ACC112 (cell line): ENCODE results near the gene GUCA2A.
A peak's percentile ranks its signal among the peaks of the same experiment; 100 is the strongest.
"Not testable (repeated sequence)": the region's sequence is repeated elsewhere in the genome, so short reads cannot be mapped to it uniquely, and the experiment has no call there.

Source experiments
- H2AFZ ChIP-seq: fragments of 200-600 bp; sonication (generic); one replicate; pipeline ENCODE4 v1.6.0; 2017; ENCODE audit warnings: antibody characterized with exemption, low read length; ENCODE audit not compliant: unreplicated experiment
- H3K27ac ChIP-seq: fragments of 200-600 bp; sonication (generic); 2 replicates; pipeline ENCODE4 v1.5.1; 2014; ENCODE audit warnings: low read depth, mild to moderate bottlenecking, antibody characterized with exemption, low read length, moderate library complexity
- H3K27me3 ChIP-seq: fragments of 200-600 bp; sonication (generic); 2 replicates; pipeline ENCODE4 v1.6.1; 2014; ENCODE audit warnings: mild to moderate bottlenecking, antibody characterized with exemption, low read length, moderate library complexity, mixed read lengths; ENCODE audit not compliant: insufficient read depth
- H3K36me3 ChIP-seq: fragments of 200-600 bp; sonication (generic); 2 replicates; pipeline ENCODE4 v1.6.1; 2016; ENCODE audit warnings: mild to moderate bottlenecking, antibody characterized with exemption, low read length, moderate library complexity, mixed read lengths; ENCODE audit not compliant: insufficient read depth
- H3K4me1 ChIP-seq: fragments of 200-600 bp; sonication (generic); one replicate; pipeline ENCODE4 v1.6.1; 2016; ENCODE audit warnings: low read length, mixed read lengths; ENCODE audit not compliant: insufficient read depth, unreplicated experiment, control insufficient read depth
- H3K4me3 ChIP-seq: fragments of 200-600 bp; sonication (generic); 2 replicates; pipeline ENCODE4 v1.5.1; 2014; ENCODE audit warnings: mild to moderate bottlenecking, low read depth, low read length
- H3K79me2 ChIP-seq: fragments of 200-600 bp; sonication (generic); one replicate; pipeline ENCODE4 v1.6.0; 2016; ENCODE audit warnings: low read length; ENCODE audit not compliant: control insufficient read depth, unreplicated experiment, insufficient read depth

The GUCA2A gene, protein sequence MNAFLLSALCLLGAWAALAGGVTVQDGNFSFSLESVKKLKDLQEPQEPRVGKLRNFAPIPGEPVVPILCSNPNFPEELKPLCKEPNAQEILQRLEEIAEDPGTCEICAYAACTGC

DNA sequence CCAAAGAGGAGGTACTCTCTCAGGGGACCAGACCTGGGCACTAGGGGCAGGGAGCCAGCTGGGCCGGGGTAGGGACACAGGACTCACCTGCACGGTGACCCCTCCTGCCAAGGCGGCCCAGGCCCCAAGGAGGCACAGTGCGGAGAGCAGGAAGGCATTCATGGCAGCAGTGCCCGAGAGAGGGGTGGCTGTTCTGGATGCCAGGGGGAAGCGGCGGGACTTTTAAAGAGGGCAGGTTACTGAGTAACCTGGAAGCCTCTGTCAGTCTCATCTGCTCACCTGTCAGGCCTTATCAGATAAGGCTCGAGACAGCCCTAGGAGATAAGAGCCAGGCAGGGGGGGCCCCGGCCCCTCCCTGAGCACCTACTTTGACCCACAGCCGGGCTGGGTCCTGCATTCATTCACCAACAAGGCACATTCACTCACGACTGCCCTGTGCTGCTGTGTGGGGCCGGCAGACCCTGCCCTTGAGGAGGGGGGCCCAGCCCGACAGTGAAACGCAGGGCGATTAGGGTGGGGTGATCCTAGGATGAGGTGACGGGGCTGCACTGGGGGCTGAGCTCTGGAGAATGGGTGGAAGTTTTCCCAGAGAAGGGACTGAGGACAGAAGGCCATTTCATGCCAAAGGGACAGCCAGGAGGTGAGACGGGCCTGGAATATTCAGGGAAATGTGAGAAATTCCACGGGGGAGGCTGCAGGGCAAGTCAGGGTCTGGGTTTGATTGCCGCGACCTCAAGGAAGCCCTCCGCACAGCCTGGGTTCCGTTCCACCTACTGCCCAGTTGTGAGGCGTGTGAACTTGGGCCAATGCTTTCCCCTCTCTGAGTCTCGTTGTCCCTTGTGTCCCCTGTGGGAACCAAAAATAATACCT is at the start of gene GUCA2A:
Gene GUCA2A, minus strand, starts transcription at position 195 of the 870 bp plus-strand sequence. Its CDS starts 33 bp downstream, at position 162.
- Histone ChIP-seq H3K36me3 (no peaks in the 10 kb centered on the region), H3K4me3 (no peak within 1 kb of the TSS), H2AFZ (no peak within 1 kb of the TSS), H3K4me1 (peaks cover 6% of the 10 kb centered on the region), H3K27ac (no peak within 1 kb of the TSS), H3K79me2 (no peaks in the 10 kb centered on the region), H3K27me3 (peaks cover 28% of the 10 kb centered on the region)

GRCh38 chr1:42211224-42211623 is 46.7 kb upstream of the GUCA2A start:
- Histone ChIP-seq H3K27ac (peak overlapping the region; percentile 7; the same call in 1 of the 2 replicates), H3K36me3 (peaks cover 8% of the 10 kb centered on the region), H3K79me2 (peaks cover 49% of the 10 kb centered on the region), H3K4me1 (peaks cover 38% of the 10 kb centered on the region), H3K4me3 (no peak overlapping the region), H3K27me3 (no peaks in the 10 kb centered on the region), H2AFZ (no peak overlapping the region)

DNA sequence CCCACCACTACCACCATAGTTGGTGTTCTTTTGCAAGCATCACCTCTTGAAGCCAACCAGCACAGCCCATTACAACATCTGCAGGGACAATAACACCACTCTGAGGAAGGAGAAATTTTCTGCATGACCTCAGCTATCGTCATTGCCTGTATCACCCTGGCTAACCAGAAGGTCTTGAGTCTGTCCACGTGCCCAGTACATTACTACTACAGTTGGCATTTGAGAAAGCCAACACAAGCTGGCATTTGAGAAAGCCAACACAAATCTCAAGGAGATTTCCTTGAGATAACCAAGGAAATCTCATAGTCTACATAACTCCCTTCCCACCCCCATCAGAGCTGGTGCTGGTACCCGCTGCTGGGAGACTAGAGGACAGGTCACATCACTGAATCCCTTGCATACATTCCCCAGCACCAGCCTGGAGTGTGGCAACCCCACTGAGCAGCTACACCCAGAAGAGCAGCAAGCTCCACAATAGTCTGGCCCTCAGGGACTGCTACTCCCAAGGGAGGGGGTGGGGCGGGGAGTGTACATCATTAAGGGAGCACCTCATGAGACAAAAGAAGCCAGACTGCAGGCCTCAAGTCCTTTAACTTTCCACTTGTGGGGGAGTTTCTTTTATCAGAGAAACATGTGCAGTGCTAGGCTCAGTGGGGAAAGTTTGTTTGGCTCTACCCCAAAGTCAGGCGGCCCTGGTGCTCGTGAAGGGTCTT is 46.0 kb upstream of the GUCA2A start:
- Histone ChIP-seq H3K79me2 (peaks cover 49% of the 10 kb centered on the region), H3K36me3 (peaks cover 8% of the 10 kb centered on the region), H3K27me3 (no peaks in the 10 kb centered on the region), H3K4me3 (no peak overlapping the region), H2AFZ (no peak overlapping the region), H3K27ac (peak overlapping the region; percentile 7; the same call in 1 of the 2 replicates), H3K4me1 (peaks cover 38% of the 10 kb centered on the region)

GRCh38 chr1:42209526-42210251 is 45.1 kb upstream of the GUCA2A start:
- Histone ChIP-seq H3K36me3 (peaks cover 12% of the 10 kb centered on the region), H3K27me3 (no peaks in the 10 kb centered on the region), H3K27ac (no peak overlapping the region), H3K4me3 (no peak overlapping the region), H3K79me2 (peaks cover 49% of the 10 kb centered on the region), H3K4me1 (peaks cover 31% of the 10 kb centered on the region), H2AFZ (no peak overlapping the region)

GRCh38 chr1:42206930-42207329 is 42.4 kb upstream of the GUCA2A start:
- Histone ChIP-seq H3K4me1 (peaks cover 17% of the 10 kb centered on the region), H3K79me2 (peaks cover 31% of the 10 kb centered on the region), H3K36me3 (peaks cover 15% of the 10 kb centered on the region)
- H3K27ac ChIP-seq, H2AFZ ChIP-seq, H3K27me3 ChIP-seq, H3K4me3 ChIP-seq: not testable (repeated sequence)

DNA sequence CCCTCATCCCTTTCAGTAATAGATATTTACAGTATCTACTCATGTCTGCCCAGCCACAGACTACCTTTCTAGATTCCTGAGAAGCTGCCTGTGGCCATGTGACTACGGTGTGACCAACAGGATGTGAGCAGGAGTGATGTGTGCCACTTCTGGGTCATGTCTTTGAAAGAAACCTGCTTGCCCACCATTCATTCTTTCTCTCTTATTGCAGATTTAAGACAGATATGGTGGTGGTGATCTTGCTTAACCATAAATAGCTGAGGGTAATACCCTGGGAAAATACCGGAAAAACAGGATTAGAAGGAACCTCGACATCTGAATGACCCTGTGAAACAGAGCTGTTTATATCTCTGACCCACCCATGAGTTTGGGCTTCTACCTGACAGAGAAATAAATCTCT is 41.6 kb upstream of the GUCA2A start:
- H3K79me2 ChIP-seq: peaks cover 27% of the 10 kb centered on the region
- peaks cover 12% of the 10 kb centered on the region for H3K4me1 ChIP-seq
- no peak overlapping the region for H3K4me3 ChIP-seq
- no peaks in the 10 kb centered on the region for H3K27me3 ChIP-seq
- H3K27ac ChIP-seq: no peak overlapping the region
- no peak overlapping the region for H2AFZ ChIP-seq
- H3K36me3 ChIP-seq: peaks cover 20% of the 10 kb centered on the region

GRCh38 chr1:42201986-42202385 is 37.4 kb upstream of the GUCA2A start:
- H3K27ac ChIP-seq: no peak overlapping the region
- no peaks in the 10 kb centered on the region for H3K79me2 ChIP-seq
- no peaks in the 10 kb centered on the region for H3K27me3 ChIP-seq
- peaks cover 34% of the 10 kb centered on the region for H3K36me3 ChIP-seq
- no peaks in the 10 kb centered on the region for H3K4me1 ChIP-seq
- H2AFZ ChIP-seq: no peak overlapping the region
- no peak overlapping the region for H3K4me3 ChIP-seq

DNA sequence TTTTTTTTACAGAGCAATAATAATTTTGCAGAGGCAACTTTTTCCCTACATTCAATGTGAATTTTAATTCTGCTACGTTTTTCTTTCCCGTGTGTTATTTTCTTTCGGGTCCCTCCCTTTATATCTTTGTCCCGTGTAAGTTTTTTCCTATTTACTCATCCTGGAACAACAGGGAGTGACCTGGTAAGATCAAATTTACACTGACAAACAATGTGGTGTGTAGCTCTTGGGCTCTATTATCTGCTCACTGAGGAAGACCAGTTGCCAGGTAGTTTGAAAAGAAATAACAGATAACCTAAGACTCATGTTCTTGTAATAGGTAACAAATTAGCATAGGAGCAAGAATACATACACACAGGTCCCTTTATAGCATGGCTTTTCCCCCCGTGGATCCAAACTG is 33.7 kb upstream of the GUCA2A start:
- H2AFZ ChIP-seq: no peak overlapping the region
- H3K27ac ChIP-seq: no peak overlapping the region
- no peak overlapping the region for H3K4me3 ChIP-seq
- H3K4me1 ChIP-seq: no peaks in the 10 kb centered on the region
- H3K79me2 ChIP-seq: no peaks in the 10 kb centered on the region
- peaks cover 47% of the 10 kb centered on the region for H3K36me3 ChIP-seq
- H3K27me3 ChIP-seq: no peaks in the 10 kb centered on the region

GRCh38 chr1:42195841-42196240 is 31.3 kb upstream of the GUCA2A start:
- no peaks in the 10 kb centered on the region for H3K4me1 ChIP-seq
- no peak overlapping the region for H3K27ac ChIP-seq
- H3K27me3 ChIP-seq: no peaks in the 10 kb centered on the region
- H3K36me3 ChIP-seq: peaks cover 35% of the 10 kb centered on the region
- no peak overlapping the region for H2AFZ ChIP-seq
- H3K79me2 ChIP-seq: no peaks in the 10 kb centered on the region
- no peak overlapping the region for H3K4me3 ChIP-seq

DNA sequence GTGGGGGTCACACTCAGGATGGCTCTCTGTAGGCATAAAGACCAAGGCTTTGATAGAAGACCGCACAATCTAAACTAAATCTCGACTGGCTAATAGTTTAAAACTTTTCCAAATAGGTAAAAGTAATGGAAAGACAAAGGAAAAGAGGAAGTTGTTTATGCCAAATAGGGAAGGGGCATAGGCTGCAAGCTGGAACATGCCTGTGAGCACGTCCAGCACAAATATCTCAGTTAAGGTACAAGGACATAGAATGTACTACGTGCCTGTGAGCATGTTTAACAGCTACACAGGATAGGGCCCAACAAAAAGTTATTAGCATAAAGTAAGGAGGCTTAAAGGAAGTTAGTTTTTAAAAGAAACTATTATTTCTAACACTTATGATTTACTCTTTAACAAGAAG is 27.6 kb upstream of the GUCA2A start:
- Histone ChIP-seq H3K36me3 (peaks cover 45% of the 10 kb centered on the region), H3K4me3 (no peak overlapping the region), H3K27ac (no peak overlapping the region), H3K4me1 (no peaks in the 10 kb centered on the region), H2AFZ (no peak overlapping the region), H3K79me2 (no peaks in the 10 kb centered on the region), H3K27me3 (no peaks in the 10 kb centered on the region)
